Spleen (tissue), 11 donors: ENCODE measurements around the gene SMG7. TPM values are rescaled to one million over a fixed set of nuclear protein-coding genes. Genes with fewer than 3 reads are reported as not detected.

Experiments used
- DNase-seq: peaks from one replicate; pipeline ENCODE4 v3.0.0-alpha.2; 2020
- H3K27ac ChIP-seq, 8 donors: fragments of 200-600 bp; sonication (generic) in 7 of 8; 1 replicate in 4 of 8; 2 replicates in 4 of 8; pipeline versions ENCODE4 v1.5.0 to v1.8.0; 2016 to 2021; ENCODE audit warnings: inconsistent platforms in 4 of 8, mild to moderate bottlenecking in 4 of 8, moderate library complexity in 1 of 8
- H3K27me3 ChIP-seq, 7 donors: fragments of 200-600 bp; sonication (generic) in 6 of 7; replicated peaks in 1 of 7; 1 replicate in 4 of 7; 2 replicates in 3 of 7; pipeline versions ENCODE4 v1.5.0 to v1.8.0; 2016 to 2021; ENCODE audit warnings: inconsistent platforms in 3 of 7, mild to moderate bottlenecking in 1 of 7
- H3K36me3 ChIP-seq, 6 donors: fragments of 200-600 bp; sonication (generic) in 5 of 6; 1 replicate in 4 of 6; 2 replicates in 2 of 6; pipeline versions ENCODE4 v1.5.0 to v1.8.0; 2016 to 2021; ENCODE audit warnings: inconsistent platforms in 2 of 6
- H3K4me1 ChIP-seq, 6 donors: fragments of 200-600 bp; sonication (generic) in 5 of 6; 1 replicate in 3 of 6; 2 replicates in 3 of 6; pipeline versions ENCODE4 v1.5.0 to v1.8.0; 2016 to 2021; ENCODE audit warnings: inconsistent platforms in 3 of 6
- H3K4me3 ChIP-seq, 8 donors: fragments of 200-600 bp; sonication (generic) in 7 of 8; 1 replicate in 4 of 8; 2 replicates in 4 of 8; pipeline versions ENCODE4 v1.5.0 to v1.8.0; 2016 to 2021; ENCODE audit warnings: inconsistent platforms in 4 of 8, mild to moderate bottlenecking in 4 of 8, moderate library complexity in 2 of 8
- H3K9me3 ChIP-seq, 8 donors: fragments of 200-600 bp; sonication (generic) in 7 of 8; 1 replicate in 4 of 8; 2 replicates in 4 of 8; pipeline versions ENCODE4 v1.5.0 to v1.8.0; 2016 to 2021; ENCODE audit warnings: inconsistent platforms in 4 of 8
- POLR2A ChIP-seq, 3 donors: fragments of 450-650 bp; IDR thresholded peaks; one replicate each; pipeline ENCODE4 v1.5.1; 2017; ENCODE audit warnings: antibody characterized with exemption in 3 of 3, mild to moderate bottlenecking in 1 of 3
- POLR2AphosphoS5 ChIP-seq, 3 donors: sonication (generic); formaldehyde crosslinking; IDR thresholded peaks; one replicate each; pipeline ENCODE4 v1.5.1; 2017; ENCODE audit warnings: antibody characterized with exemption in 3 of 3
- WGBS, 5 donors: extraction: QIAGEN DNeasy Blood & Tissue Kit in 3 of 5; methylation state at CpG; one replicate each; pipeline versions ENCODE4 v1.1.5 to v1.1.7; 2013 to 2018; 5-methylcytosine and 5-hydroxymethylcytosine counted together
- intact Hi-C: fragments of 100-400 bp; cut with DNase I; formaldehyde crosslinking; loops from one replicate; pipeline ENCODE4 v1.15.0; 2023; ENCODE audit warnings: low total_unique reads
- polyA plus RNA-seq, 3 donors: library from polyadenylated mRNA; stranded (reverse); fragments of 200-250 nt; gene quantifications; one replicate each; pipeline ENCODE4 v1.2.1, GENCODE V29; 2013
- total RNA-seq, 7 donors: library from RNA; depleted of rRNA in 3 of 7; stranded (reverse); fragments of >200 nt in 3 of 7; fragmentation: NEBNext Ultra II Directional in 4 of 7; extraction: Animal tissue kit (Norgen Biotek cat#: 25700) in 4 of 7; gene quantifications; one replicate each; pipeline versions ENCODE4 v1.1.0 to v1.2.1, GENCODE V29; 2016 to 2021
- TF ChIP-seq, protein P1 (sequence below), 11 experiments: fragments of 200-600 bp in 7 of 11; fragments of 450-650 bp in 4 of 11; sonication (generic) in 4 of 11; IDR thresholded peaks in 8 of 11; conservative IDR thresholded peaks in 3 of 11; 1 replicate in 7 of 11; 2 replicates in 4 of 11; pipeline versions ENCODE4 v1.4.0 to v1.8.0; 2016 to 2021; ENCODE audit warnings: antibody characterized with exemption in 11 of 11, inconsistent platforms in 4 of 11, mild to moderate bottlenecking in 1 of 11
- donor health status: healthy with polysubstance abuse.
- donor health status: DM: no; HTN: no; CAD: no; lungs with moderate emphysema.
- donor health status: DM: no; HTN: no; CAD: no.
- donor health status: Bipolar disorder and iron deficiency.
- donor health status: healthy.
- donor health status: DM: no; HTN: no; CAD: no.
- donor health status: DM: yes; HTN: yes; CAD: no.

SMG7 gene
- total and polyA plus RNA-seq, 10 donors, result 14.1 to 116 (median 53.5) TPM

DNA sequence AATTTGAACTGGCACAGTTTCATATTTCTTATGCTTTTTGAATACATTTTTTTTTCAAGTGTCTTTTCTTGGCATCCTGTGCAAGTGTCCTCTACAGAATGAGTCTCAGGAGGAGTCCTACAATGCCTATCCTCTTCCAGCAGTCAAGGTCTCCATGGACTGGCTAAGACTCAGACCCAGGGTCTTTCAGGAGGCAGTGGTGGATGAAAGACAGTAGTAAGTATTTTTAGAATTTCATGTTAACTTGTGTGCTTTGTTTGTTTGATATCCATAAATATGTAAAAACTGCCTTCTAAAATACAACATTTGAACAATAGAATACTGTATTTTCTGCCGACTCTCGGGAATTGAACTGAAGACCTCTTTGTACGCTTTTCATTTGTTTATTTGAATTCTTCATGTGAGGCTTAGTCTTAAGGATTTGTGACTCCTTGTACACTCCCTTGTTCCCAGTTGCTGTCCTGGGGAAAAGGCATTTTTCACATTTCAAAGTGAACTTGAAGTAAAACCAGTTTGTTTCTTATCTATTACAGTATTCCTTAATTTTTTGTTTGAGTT, 61.4 kb downstream of the SMG7 start:
- intact Hi-C loops, result loop anchor here (10.0 kb wide), 1 partner anchor 49 kb away; no protein-coding TSS in a partner anchor
- TF ChIP-seq POLR2AphosphoS5 (IDR thresholded peaks at IDR 0.05) (no peak), POLR2A (IDR thresholded peaks at IDR 0.05) (no peak)
- TF ChIP-seq, protein P1, sequence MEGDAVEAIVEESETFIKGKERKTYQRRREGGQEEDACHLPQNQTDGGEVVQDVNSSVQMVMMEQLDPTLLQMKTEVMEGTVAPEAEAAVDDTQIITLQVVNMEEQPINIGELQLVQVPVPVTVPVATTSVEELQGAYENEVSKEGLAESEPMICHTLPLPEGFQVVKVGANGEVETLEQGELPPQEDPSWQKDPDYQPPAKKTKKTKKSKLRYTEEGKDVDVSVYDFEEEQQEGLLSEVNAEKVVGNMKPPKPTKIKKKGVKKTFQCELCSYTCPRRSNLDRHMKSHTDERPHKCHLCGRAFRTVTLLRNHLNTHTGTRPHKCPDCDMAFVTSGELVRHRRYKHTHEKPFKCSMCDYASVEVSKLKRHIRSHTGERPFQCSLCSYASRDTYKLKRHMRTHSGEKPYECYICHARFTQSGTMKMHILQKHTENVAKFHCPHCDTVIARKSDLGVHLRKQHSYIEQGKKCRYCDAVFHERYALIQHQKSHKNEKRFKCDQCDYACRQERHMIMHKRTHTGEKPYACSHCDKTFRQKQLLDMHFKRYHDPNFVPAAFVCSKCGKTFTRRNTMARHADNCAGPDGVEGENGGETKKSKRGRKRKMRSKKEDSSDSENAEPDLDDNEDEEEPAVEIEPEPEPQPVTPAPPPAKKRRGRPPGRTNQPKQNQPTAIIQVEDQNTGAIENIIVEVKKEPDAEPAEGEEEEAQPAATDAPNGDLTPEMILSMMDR (IDR thresholded peaks at IDR 0.05 in 8 of 11, conservative IDR thresholded peaks at IDR 0.05 in 3 of 11), result no peak

DNA sequence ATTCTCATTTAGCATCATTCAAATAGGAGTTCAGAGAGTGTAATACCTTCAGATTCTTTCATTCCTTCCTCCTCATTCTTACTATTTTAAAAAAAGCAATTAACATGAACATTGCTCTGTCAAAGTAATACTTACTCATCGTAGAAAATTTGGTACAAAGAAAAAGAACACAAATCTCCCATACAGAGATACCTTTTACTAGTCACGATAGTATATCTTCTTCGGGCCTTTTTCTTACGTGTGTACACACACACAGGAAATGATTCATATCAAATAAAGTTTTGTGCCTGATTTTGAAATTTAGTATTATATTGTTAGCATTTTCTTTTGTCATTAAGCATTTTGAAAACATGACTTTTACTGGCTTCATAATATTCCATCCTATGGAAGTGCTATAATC, 65.1 kb downstream of the SMG7 start:
- intact Hi-C loops, result loop anchor here (10.0 kb wide), 1 partner anchor 53 kb away; no protein-coding TSS in a partner anchor
- no peak overlapping the region for H3K4me3 ChIP-seq

More for the DNA sequence above, 61.4 kb downstream of the SMG7 start:
- Histone ChIP-seq H3K27ac (no peak overlapping the region), H3K27me3 (no peaks in the 10 kb centered on the region), H3K4me3 (no peak overlapping the region), H3K4me1 (no peaks in the 10 kb centered on the region), H3K9me3 (no peaks in the 10 kb centered on the region), H3K36me3 (peaks cover 2 to 100% (median 76%) of the 10 kb centered on the region in 6 donors)
- no peak for DNase-seq
- WGBS, 5 donors, result 96 to 98% (median 98%) methylated on average over 3 of the region's 3 CpGs

DNA sequence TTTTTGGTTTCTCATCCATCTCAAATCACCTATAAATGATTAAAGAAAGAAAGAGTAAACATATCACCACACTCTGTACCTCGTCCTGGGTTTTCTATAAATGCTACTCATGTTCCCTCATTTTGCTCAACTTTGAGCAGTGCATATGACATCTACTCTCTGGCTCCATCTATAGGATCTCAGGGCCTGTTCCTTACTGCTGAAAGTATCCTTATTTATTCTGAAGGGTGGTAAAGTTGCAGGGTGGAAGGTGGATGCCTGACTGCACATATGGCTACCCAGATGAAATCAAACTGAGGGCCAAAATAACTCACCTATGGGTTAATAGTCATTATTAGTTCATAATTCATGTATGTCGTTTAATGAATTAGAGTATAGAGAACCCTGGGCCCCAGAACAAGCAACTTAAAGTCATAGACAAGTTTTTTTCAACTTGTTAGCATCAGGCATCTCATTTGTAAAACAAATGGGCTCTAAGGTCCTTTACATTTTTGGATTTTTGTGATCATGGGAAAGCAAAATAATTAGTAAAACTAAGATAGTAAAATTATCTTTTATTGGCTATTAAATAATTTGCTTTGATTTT, 71.4 kb downstream of the SMG7 start:
- TF ChIP-seq POLR2AphosphoS5 (IDR thresholded peaks at IDR 0.05), result no peak
- TF ChIP-seq, protein P1 (IDR thresholded peaks at IDR 0.05 in 8 of 11, conservative IDR thresholded peaks at IDR 0.05 in 3 of 11), result peak in 8 of 11 experiments; percentile 20 to 69 (median 60)
- TF ChIP-seq POLR2A (IDR thresholded peaks at IDR 0.05), result no peak
- Histone ChIP-seq H3K27me3 (no peaks in the 10 kb centered on the region), H3K4me1 (peaks cover 0 to 14% (median 2%) of the 10 kb centered on the region in 6 donors), H3K27ac (no peak overlapping the region), H3K36me3 (peaks cover 7 to 99% (median 82%) of the 10 kb centered on the region in 6 donors), H3K9me3 (no peaks in the 10 kb centered on the region), H3K4me3 (no peak overlapping the region)
- intact Hi-C loops, result no loop called here
- 49 to 56% (median 50%) methylated on average over 2 of the region's 2 CpGs for WGBS, 5 donors
- DNase-seq, result no peak

More for the DNA sequence above, 65.1 kb downstream of the SMG7 start:
- H3K36me3 ChIP-seq, result peaks cover 6 to 100% (median 81%) of the 10 kb centered on the region in 6 donors
- H3K27me3 ChIP-seq, result no peaks in the 10 kb centered on the region
- DNase-seq, result no peak
- TF ChIP-seq, protein P1 (IDR thresholded peaks at IDR 0.05 in 8 of 11, conservative IDR thresholded peaks at IDR 0.05 in 3 of 11), result no peak
- TF ChIP-seq POLR2A (IDR thresholded peaks at IDR 0.05) (no peak), POLR2AphosphoS5 (IDR thresholded peaks at IDR 0.05) (no peak)
- 86 to 94% (median 91%) methylated on average over 4 of the region's 4 CpGs for WGBS, 5 donors
- no peaks in the 10 kb centered on the region for H3K4me1 ChIP-seq
- H3K27ac ChIP-seq, result no peak overlapping the region
- no peaks in the 10 kb centered on the region for H3K9me3 ChIP-seq

DNA sequence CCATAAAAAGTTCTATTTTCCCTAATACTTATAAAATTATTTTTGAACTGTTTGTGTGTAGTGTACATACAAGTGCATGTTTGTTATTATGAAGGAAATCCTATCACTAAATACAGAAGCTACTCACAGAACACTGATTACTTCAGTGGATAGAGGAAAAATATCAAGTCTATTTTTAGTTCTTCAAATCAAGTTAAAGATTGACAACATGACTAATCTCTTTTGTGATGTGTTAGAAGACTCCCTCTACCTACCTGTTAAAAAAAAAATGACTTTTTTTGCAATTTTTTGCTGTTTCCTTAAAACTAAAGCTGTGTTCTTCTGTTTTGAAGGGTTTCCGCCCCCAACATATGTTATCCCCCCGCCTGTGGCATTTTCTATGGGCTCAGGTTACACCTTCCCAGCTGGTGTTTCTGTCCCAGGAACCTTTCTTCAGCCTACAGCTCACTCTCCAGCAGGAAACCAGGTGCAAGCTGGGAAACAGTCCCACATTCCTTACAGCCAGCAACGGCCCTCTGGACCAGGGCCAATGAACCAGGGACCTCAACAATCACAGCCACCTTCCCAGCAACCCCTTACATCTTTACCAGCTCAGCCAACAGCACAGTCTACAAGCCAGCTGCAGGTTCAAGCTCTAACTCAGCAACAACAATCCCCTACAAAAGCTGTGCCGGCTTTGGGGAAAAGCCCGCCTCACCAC, 72.4 kb downstream of the SMG7 start:
- Histone ChIP-seq H3K4me1 (peaks cover 0 to 14% (median 2%) of the 10 kb centered on the region in 6 donors), H3K27me3 (no peaks in the 10 kb centered on the region), H3K9me3 (no peaks in the 10 kb centered on the region), H3K4me3 (no peak overlapping the region), H3K27ac (no peak overlapping the region), H3K36me3 (peaks cover 7 to 99% (median 81%) of the 10 kb centered on the region in 6 donors)
- intact Hi-C loops, result no loop called here
- DNase-seq, result no peak
- TF ChIP-seq POLR2AphosphoS5 (IDR thresholded peaks at IDR 0.05), result no peak
- TF ChIP-seq POLR2A (IDR thresholded peaks at IDR 0.05), result no peak
- TF ChIP-seq, protein P1 (IDR thresholded peaks at IDR 0.05 in 8 of 11, conservative IDR thresholded peaks at IDR 0.05 in 3 of 11), result no peak
- 87 to 95% (median 87%) methylated on average over 5 of the region's 5 CpGs for WGBS, 5 donors
